ENCODE results near the gene RNF212B. TPM values are rescaled to one million over a fixed set of nuclear protein-coding genes. Genes with fewer than 3 reads are reported as not detected.

Gene RNF212B
- total RNA-seq, 1 donor from 2014 or later, result not detected

- DNase-seq (ENCODE audit: missing footprints) (no peak), ATAC-seq (no peak)
- intact Hi-C loops (cut with DNase I), result no loop called here
Observed at GRCh38 chr14:23307146-23307530, 69.4 kb downstream of the RNF212B start.

GRCh38 chr14:23307687-23308644, 70.2 kb downstream of the RNF212B start:
- ATAC-seq (no peak), DNase-seq (ENCODE audit: missing footprints) (no peak)
- intact Hi-C loops (cut with DNase I), result no loop called here

GRCh38 chr14:23308721-23309445, 71.1 kb downstream of the RNF212B start:
- no peak for DNase-seq (ENCODE audit: missing footprints)
- no peak for ATAC-seq
- intact Hi-C loops (cut with DNase I), result no loop called here

- intact Hi-C loops (cut with DNase I), result no loop called here
- ATAC-seq (no peak), DNase-seq (ENCODE audit: missing footprints) (no peak)
Observed at GRCh38 chr14:23310546-23310945, 72.8 kb downstream of the RNF212B start.

- intact Hi-C loops (cut with DNase I), result no loop called here
- DNase-seq (ENCODE audit: missing footprints), result no peak
- no peak for ATAC-seq
Observed at GRCh38 chr14:23316300-23316699, 78.6 kb downstream of the RNF212B start.

- intact Hi-C loops (cut with DNase I), result loop anchor here (5.0 kb wide), 2 partner anchors 147 to 237 kb away; partner anchors contain the start of genes NGDN and THTPA
- DNase-seq (ENCODE audit: missing footprints), result no peak
- no peak for ATAC-seq
Observed at GRCh38 chr14:23319746-23320583, 82.2 kb downstream of the RNF212B start.

GRCh38 chr14:23320584-23321571, 83.1 kb downstream of the RNF212B start, which contains the start of gene PABPN1:
Gene PABPN1 (plus strand): TSS chr14:23321457. CDS start chr14:23321470, 13 bp downstream.
- ATAC-seq (peak; percentile 97), DNase-seq (ENCODE audit: missing footprints) (peak; percentile 98)
- intact Hi-C loops (cut with DNase I), result loop anchor here (1.0 to 5.0 kb wide), 3 partner anchors 20 to 236 kb away; partner anchors contain the start of genes NGDN and THTPA

- intact Hi-C loops (cut with DNase I), result loop anchor here (1.0 to 5.0 kb wide), 3 partner anchors 21 to 235 kb away; partner anchors contain the start of genes NGDN and THTPA
- DNase-seq (ENCODE audit: missing footprints), result peak; percentile 80
- ATAC-seq, result peak; percentile 8
Observed at GRCh38 chr14:23321572-23322547, 84.1 kb downstream of the RNF212B start.

Other genes with a start within 250 kb of the RNF212B start
- 5.6 TPM for gene C14orf93, start 227.8 kb upstream of the RNF212B start, total RNA-seq
- gene PSMB5, start 203.0 kb upstream of the RNF212B start, total RNA-seq, result 134 TPM
- gene PSMB11, start 195.7 kb upstream of the RNF212B start, total RNA-seq, result not detected
- gene CDH24, start 180.4 kb upstream of the RNF212B start, total RNA-seq, result 2.5 TPM
- gene ACIN1, start 142.8 kb upstream of the RNF212B start, total RNA-seq, result 73.9 TPM
- 22.4 TPM for gene C14orf119, start 142.4 kb upstream of the RNF212B start, total RNA-seq
- not detected for gene CIROP, start 132.9 kb upstream of the RNF212B start, total RNA-seq
- gene CEBPE, start 118.7 kb upstream of the RNF212B start, total RNA-seq, result not detected
- 11.5 TPM for gene SLC7A8, start 54.3 kb upstream of the RNF212B start, total RNA-seq
- 8.0 TPM for gene HOMEZ, start 48.2 kb downstream of the RNF212B start, total RNA-seq
- 7.9 TPM for gene PPP1R3E, start 64.9 kb downstream of the RNF212B start, total RNA-seq
- 35.4 TPM for gene BCL2L2, start 68.9 kb downstream of the RNF212B start, total RNA-seq
- gene PABPN1, start 83.5 kb downstream of the RNF212B start, total RNA-seq, result 73.7 TPM
- 10.1 TPM for gene SLC22A17, start 115.0 kb downstream of the RNF212B start, total RNA-seq
- 4.0 TPM for gene EFS, start 127.2 kb downstream of the RNF212B start, total RNA-seq
- gene IL25, start 134.9 kb downstream of the RNF212B start, total RNA-seq, result not detected
- gene CMTM5, start 139.1 kb downstream of the RNF212B start, total RNA-seq, result 0.92 TPM
- gene MYH6, start 170.3 kb downstream of the RNF212B start, total RNA-seq, result 3,910 TPM
- gene MYH7, start 197.7 kb downstream of the RNF212B start, total RNA-seq, result 11,833 TPM
- gene NGDN, start 231.8 kb downstream of the RNF212B start, total RNA-seq, result 19.8 TPM